ENCODE data around the gene GBE1. TPM values are rescaled to one million over a fixed set of nuclear protein-coding genes. Genes with fewer than 3 reads are reported as not detected.
"Not testable (repeated sequence)": the region's sequence is repeated elsewhere in the genome, so short reads cannot be mapped to it uniquely, and the experiment has no call there.

The GBE1 gene
- polyA plus RNA-seq, 4 donors: 29.3 to 34.6 (median 32.0) TPM

DNA sequence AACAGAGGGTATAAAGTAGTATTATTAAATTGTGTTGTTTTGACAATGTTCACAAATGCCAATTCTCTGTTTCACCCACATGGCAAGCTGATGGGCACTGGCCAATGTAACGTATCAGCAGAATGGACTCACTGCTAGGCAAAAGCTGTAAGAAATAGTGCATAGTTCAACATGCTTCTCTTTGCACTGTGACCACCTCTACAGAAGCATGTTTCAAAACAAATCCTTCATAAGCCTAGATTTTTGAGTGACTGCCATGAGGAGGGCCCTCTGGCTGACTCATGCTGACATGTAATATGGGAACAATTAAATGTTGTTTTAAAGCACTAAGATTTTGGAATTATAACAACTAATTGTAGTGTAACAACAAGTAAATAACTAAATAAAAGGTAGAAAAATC, 3.2 kb downstream of the GBE1 start:
- no peak for DNase-seq (ENCODE audit: low read depth in 4 of 4, low spot score in 3 of 4)

DNA sequence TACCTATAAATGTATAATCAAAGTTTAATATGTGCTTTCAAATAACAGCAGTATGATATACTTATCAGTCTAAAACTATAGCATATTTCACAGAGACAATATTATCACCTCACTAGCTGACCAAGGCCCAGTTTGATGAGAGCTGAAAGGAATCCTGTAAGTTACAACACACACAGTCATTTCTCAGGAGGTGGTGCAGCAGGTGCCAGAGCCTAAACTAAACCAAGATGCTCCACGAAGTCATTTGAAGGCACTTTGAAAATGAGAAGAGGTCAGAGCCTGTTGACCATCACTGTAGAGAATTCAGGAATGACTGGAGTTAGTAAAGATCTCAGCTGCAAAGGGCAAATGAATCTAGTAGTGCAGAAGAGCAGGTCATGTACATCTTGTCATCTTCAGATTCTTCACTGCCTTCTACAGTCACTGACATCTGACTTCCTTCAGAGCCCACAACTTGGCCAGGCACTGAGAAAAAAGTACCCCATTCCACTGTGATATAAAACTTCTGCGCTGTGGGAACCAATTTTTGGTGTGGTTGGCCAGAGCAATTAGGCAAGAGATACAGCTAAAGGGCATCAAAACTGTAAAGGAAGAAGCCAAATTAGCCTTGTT, 7.9 kb downstream of the GBE1 start:
- no peak for DNase-seq (ENCODE audit: low read depth in 4 of 4, low spot score in 3 of 4)

DNA sequence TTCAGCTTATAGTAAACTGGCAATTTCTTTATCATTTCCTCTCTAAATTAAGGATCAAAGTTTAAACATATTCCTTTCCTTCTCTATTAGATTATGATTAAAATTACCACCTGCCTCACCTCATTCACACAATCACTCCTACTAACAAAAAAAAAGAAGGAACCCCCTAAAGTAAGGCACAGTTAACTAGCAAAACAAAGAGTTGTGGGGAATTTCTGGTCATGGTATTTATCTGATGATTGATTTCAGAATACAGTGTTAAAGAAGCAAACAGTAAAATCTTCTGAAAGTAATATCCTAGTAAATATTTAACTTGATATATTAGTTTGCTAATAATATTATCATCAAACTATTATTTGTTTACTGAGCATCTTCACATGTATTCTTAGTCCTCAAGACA, 8.8 kb downstream of the GBE1 start:
- no peak for DNase-seq (ENCODE audit: low read depth in 4 of 4, low spot score in 3 of 4)

DNA sequence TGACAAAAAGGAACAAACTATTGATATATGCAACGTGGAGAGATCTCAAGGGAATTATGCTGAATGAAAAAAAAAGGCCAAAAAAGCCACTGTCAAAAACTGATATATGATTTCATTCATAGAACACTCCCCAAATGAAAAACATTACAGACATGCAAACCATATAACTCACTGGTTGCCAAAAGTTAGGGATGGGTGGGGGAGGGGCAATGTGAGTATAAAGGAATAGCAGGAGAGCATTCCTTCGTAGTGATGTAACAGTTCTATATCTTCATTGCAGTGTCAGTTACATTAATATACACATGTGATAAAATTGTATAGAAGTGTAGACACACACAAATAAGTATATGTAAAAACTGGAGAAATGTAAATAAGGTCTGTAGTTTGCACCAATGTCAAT, 12.2 kb downstream of the GBE1 start:
- no peak for DNase-seq (ENCODE audit: low read depth in 4 of 4, low spot score in 3 of 4)

DNA sequence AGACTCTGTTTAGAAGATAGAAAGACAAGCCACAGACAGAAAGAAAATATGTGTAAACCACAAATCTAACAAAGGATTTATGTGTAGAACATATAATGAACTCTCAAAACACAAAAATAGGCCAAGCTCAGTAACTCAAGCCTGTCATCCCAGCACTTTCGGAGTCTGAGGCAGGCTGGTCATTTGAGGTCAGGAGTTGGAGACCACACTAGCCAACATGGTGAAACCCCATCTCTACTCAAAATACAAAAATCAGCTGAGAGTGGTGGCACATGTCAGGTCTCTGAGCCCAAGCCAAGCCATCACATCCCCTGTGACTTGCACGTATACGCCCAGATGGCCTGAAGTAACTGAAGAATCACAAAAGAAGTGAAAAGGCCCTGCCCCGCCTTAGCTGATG, 14.2 kb downstream of the GBE1 start:
- not testable (repeated sequence) for DNase-seq (ENCODE audit: low read depth in 4 of 4, low spot score in 3 of 4)

DNA sequence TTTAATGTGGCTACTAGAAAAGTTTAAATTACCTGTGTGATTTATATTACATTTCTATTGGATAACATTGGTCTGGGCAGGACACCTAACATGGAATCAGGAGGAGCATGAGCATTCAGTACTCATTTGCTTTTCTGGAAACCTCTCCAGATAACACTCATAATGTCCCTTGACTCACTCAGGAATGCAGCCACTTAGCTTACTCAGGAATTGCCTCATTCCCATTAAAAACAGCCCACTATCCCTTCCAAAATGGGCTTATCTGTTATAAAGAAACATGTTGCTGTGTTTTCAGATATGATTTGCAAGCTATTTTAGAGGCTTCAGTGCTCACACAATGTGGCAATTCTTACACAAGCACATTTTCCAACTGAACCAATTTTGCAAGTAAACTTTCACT, 17.1 kb downstream of the GBE1 start:
- DNase-seq (ENCODE audit: low read depth in 4 of 4, low spot score in 3 of 4): no peak

DNA sequence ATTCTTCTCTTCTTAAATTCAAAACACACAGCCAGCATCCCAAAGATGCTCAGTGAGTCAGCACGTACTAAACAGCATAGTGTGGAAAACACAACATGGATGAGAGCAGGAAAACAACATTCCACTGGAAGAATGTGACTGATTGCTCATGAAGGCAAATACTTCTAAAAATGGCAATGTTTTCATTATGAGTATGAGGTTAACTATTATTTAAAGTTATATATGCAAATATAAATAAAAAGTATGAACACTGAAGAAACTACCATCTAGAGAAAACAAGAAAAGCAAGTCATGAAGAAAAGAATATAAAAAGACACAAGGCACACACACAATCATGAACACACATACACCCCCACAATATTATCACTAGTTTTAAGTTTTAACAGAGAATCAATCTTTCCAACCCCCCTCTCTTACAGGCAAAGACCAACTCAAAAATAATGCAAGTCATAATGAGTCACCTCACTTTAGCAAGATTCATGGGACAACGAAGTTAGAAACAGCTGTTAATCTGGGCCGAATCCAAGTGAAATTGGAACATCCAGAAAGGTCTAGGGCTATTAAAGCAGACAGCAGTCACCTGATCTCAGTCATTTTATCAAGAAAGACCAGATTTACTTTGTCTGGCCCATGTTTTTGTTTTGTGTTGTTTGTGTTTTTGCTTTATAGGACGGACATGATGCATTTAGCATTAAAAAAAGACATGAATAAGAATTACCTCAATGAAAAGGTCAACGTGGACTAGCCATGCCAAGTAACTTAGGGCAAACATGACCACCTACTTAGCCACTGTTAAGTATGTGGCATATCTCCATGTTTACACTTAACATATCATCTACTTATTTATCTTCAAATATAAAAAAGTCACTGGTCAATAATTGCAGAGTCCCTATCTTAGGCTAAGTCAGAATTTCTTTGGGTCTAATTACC, 18.1 kb downstream of the GBE1 start:
- DNase-seq (ENCODE audit: low read depth in 4 of 4, low spot score in 3 of 4): no peak

DNA sequence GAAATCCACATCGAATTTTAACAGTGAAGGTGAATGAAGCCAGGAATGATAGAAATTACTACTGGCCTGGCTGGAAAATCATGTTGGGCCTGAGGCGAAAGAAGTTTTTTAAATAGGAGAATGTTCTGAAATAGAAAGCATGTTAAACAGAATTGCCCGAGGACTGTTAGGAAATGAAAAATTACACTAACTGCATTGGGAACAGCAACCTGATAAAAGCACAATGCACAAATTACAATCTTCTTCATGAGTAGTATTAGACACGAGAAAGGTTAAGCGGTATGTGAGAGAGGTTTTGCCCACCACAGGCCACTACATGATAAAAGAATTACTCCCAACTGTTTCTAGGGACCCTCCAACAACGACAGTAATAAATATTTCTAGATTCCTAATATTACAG, 18.9 kb downstream of the GBE1 start:
- DNase-seq (ENCODE audit: low read depth in 4 of 4, low spot score in 3 of 4): no peak

DNA sequence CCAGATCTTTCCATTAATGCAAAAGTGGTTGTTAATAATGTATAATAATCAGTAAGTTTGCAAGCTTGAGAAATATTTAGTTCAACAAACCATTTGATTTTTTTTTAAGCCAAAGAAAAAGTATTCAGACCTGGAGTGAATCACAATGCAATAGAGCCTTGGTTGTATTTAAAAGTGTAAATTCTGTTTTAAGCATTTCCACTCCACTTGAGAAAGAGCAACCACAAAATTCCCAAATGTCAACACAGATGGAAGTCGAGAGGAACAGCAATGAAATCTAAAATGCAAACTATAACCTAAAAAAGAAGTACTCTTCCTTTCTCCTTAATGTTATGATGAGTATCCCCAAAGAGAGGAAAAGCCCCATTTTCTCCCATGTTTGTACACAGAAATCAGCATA, 20.2 kb downstream of the GBE1 start:
- DNase-seq (ENCODE audit: low read depth in 4 of 4, low spot score in 3 of 4): no peak

DNA sequence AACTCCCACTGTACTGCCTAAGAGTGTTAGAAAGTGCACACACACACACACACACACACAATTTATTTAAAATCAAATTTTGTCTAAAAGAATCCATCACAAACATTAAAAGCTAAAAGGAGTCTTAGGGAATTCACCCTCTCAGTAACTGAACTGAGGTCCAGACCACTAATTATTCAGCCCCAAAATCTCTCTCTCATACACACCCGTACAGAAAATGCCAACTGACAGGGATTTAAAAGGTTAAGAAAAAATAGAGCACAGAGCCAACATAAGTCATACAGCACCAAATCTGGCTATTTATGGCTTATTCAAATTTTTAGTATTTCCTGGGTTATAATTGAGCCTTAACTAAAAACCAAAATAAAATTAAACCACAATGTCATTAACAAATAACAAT, 20.7 kb downstream of the GBE1 start:
- no peak for DNase-seq (ENCODE audit: low read depth in 4 of 4, low spot score in 3 of 4)

DNA sequence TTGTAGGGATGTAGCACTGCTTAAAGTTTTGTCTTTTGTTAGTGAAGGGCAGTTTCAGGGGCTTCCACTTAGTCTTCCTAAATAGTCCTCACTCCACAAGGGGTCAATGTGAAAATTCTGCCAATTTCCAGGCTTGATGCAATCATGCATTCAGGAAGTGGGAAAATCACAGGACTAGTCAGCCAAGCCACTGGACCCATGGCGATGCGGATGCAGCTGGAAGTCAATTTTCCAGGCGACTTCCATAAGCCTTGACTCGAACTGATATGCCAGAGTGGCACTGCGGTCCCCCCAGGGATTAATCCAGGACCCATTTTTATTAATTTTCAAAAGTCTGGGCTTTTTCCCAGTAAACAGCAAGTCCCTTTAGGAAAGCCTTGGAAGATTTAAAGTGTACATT, 26.1 kb downstream of the GBE1 start:
- no peak for DNase-seq (ENCODE audit: low read depth in 4 of 4, low spot score in 3 of 4)

DNA sequence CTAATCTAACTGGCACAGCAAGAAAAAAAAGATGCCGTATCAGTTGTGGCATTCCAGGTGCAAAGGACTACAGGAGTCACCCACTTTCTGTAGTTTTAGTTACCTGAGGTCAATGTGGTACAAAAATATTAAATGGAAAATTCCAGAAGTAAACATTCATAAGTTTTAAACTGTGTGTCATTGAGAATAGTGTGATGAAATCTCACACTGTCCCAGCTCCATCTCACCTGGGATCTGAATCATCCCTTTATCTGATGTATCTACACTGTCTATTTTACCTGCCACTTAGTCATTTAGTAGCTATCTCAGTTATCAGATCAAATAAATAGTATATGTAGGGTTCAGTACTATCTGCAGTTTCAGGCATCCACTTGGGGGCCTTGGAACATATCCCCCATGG, 26.7 kb downstream of the GBE1 start:
- no peak for DNase-seq (ENCODE audit: low read depth in 4 of 4, low spot score in 3 of 4)

DNA sequence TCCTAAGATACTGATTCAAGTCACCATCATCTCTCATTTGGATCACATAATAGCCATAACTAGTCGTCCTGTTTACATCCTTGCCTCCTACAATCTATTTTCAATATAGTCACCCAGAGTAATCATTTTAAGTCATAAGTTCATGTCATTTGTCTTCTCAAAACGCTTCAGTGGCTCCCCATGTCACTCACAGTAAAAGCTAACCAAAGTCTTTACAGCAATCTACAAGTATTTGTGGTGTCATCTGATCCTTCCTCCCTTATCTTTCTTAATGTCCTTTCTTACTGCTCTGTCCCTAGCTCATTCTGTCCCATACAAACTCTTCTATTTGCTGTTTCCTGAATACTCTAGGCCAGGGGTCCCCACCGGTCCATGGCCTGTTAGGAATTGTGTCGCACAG, 28.8 kb downstream of the GBE1 start:
- no peak for DNase-seq (ENCODE audit: low read depth in 4 of 4, low spot score in 3 of 4)

DNA sequence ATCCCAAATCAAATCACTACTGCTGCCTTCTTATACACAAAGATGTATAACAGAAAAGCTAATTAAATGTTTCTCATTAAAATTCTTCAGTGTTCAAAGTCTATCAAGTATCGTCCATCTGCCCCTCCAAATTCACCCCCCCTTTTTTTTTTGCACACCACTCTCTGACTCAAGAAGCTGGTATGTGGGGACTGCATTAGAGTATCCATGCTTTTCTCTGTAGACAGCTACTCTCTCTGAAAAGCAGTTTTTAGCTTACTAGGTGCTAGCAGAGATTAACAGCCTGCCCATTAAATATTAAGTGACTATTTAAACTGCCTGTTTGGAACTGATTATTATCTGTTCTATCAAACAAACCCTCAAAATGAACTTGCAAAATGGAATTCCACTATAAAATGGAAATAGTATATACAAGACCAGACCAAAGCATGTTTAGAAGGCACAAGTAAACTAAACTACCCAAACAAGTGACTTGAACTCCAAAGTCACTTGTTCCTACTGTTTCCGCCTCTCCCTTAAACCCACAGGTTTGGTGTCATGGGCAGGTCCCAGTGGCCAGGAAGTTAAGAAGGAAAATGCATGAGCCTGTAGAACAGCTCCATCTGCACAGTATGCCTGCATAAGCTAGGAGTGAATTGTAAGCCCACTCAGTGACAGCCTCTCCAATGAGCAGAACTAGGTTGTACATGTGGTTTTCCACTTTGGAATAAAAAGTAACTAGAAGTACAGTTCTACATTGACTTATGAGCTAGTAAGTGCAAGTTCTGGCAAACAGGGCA, 32.5 kb downstream of the GBE1 start:
- DNase-seq (ENCODE audit: low read depth in 4 of 4, low spot score in 3 of 4): no peak

DNA sequence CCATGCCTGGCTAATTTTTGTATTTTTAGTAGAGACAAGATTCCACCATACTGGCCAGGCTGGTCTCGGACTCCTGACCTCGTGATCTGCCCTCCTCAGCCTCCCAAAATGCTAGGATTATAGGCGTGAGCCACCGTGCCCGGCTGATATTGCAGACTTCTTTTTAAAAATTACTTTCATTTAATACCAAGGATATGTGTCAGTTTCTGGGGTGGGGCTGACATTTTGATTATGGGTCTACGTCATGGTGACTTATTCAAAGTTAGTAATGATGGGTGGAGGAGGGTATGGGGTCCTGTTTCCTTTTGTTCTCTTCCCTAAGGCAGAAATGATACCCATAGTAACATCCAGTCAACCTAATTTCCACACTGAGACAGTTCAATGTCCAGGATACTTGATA, 34.7 kb downstream of the GBE1 start:
- no peak for DNase-seq (ENCODE audit: low read depth in 4 of 4, low spot score in 3 of 4)

DNA sequence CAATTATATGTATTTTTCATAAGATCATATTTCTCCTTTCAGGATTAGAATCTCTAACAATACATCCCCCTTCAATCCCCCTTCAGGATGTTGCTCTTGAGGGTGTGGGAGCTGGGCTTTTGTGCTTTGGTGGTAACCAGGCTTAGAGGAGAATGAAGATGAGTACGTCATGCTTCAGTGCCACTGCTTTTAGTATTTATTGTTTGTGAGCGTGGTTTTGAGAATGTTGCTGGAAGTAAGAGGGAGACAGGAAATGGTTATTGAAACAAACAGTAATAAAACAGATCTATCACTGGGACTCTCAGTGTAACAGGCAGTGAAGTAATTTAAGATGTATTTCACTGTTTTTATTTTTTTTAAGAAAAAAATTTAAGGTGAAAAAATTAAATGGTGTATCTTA, 35.3 kb downstream of the GBE1 start:
- DNase-seq (ENCODE audit: low read depth in 4 of 4, low spot score in 3 of 4): no peak

DNA sequence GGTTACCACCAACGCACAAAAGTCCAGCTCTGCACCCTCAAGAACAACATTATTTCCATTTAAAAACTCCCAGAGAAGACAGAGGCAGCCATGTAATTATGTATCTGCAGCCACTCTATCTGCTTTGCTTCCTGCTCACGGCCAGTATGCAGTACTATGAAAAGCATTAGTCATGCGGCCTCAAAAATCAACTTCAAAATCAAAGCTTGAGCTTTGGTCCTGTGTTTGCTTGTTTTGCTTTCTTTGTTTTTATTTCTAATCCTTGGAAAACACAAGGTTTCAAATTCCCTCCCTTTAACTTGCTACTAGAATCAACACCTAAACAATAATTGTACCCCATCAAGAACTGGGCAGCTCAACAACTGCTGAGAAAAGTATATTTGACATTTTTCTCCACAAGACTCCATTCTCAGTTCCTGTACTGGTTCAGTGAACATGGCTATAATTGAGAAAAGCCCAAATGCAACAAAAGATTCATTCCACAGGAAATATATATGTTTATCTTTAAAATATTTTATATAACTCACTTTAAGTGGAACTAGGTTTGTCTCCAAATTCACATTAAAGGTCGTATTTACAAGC, 37.6 kb downstream of the GBE1 start:
- DNase-seq (ENCODE audit: low read depth in 4 of 4, low spot score in 3 of 4): no peak

DNA sequence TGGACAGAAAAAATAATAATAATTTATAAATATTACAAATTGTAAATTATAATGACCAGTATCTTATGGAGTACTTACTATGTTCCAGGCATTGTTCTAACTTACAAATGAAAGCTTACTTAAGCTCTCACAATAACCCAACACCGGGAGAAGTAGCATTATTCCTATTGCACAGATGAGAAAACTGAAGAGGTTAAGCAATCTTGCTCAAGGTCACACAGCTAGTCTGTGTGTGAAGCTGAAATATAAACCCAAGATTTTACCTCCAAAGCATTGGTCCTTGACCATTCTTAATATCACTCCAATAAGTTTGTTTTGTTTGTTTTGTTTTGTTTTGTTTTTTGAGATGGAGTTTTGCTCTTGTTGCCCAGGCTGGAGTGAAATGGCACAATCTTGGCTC, 43.1 kb downstream of the GBE1 start:
- no peak for DNase-seq (ENCODE audit: low read depth in 4 of 4, low spot score in 3 of 4)

DNA sequence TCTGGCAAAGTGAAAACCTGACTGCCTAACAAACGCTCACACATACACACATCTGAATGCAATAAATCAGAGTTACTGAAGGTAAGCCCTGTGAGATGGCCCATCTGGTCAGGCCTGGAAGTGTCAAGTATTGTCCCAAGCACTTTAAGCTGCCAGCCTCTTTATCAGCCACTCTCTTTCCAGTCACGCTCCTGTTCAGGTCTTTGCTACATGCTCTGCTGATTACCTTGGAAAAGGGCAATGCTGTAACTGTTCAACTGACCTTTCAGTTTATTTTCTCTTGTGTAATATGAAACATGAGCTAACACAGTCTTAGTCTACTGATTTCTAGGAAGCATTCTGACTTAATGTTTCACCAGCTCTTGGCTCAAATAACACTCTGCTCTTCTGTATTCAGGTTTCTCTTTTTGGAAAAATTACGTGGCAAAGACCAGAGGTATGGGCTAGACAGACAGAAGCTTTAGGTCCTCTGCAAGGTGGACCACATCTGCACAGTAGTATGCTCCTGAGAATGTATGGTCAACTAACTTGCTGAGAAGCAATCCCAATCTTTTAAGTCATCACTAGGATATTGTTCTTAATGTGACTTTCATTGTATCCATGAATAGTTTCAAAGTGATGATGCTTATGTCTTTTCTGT, 44.5 kb downstream of the GBE1 start:
- DNase-seq (ENCODE audit: low read depth in 4 of 4, low spot score in 3 of 4): peak; percentile 18 to 64 (median 48)

DNA sequence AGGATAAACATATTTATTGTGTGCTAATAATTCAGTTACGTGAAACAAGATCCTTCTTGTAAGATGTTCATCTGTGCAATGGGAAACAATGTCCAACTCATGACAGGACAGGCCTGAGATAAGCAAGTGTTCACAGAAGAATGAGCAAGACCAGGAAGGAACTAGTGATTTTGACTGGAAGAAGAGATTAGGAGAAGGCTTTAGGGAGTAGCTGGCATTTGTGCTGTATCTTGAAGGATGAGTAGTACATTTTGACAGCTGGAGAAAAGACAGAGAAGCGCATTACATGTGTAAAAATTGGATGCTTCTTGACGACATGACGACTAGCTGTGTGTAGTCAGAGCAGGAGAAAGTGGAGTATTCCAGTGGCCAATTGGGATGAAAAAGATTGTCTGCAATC, 48.4 kb downstream of the GBE1 start:
- DNase-seq (ENCODE audit: low read depth in 4 of 4, low spot score in 3 of 4): no peak

DNA sequence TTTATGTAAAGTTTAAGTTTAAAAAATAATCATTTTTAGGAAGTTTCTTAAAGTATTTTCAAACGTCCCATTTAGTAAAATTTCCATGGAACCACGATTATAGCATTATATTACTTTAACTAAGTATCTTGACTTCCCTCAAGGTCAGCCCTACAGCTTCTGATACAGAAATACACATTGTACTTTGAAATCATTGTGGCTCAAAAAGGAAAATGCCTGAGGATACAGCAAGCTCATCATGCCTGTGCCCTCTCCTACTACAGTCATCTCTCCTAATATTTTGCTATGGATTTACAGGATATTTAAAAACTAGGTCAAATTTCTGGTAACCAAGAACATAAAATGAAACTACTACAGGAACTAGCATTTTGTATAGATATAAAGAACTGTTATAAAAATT, 51.8 kb downstream of the GBE1 start:
- no peak for DNase-seq (ENCODE audit: low read depth in 4 of 4, low spot score in 3 of 4)

Measured in right renal pelvis (tissue), 4 donors.